IMR-90 (cell line): ENCODE results near the gene GNMT. TPM values are rescaled to one million over a fixed set of nuclear protein-coding genes. Genes with fewer than 3 reads are reported as not detected.

Source experiments
- ATAC-seq: fragments of 200-7000 bp; cut with Tn5 transposase; 2 replicates; pipeline ENCODE4 v1.9.1; 2020; ENCODE audit warnings: low read depth, mild to moderate bottlenecking, moderate library complexity
- BruUV-seq: library from RNA; stranded (reverse); fragments of 400-500 nt; replicated peaks from 2 replicates; lab custom pipeline; 2021; lab: Mats Ljungman, UMichigan
- CTCF ChIA-PET: fragments of 300-600 bp; formaldehyde crosslinking; extraction: SDS; loops from one replicate; lab custom pipeline; 2021; ENCODE audit warnings: antibody characterized with exemption; lab: Yijun Ruan, JAX
- POLR2A ChIA-PET: fragments of 300-600 bp; sonication (Branson Sonifier 250); formaldehyde crosslinking; loops from one replicate; lab custom pipeline; 2022; ENCODE audit warnings: antibody characterized with exemption; ENCODE audit not compliant: unreplicated experiment; lab: Charles Lee
- DNase-seq: peaks from one replicate; pipeline ENCODE4 v3.0.0; 2013
- H2AFZ ChIP-seq: replicated peaks from 2 replicates; pipeline ENCODE3; 2013; ENCODE audit warnings: low read length, mild to moderate bottlenecking; ENCODE audit not compliant: poor library complexity
- H2AK5ac ChIP-seq: 2 replicates; pipeline ENCODE4 v1.6.1; 2013; ENCODE audit warnings: low read depth, low read length, inconsistent platforms
- H2AK9ac ChIP-seq: replicated peaks from 2 replicates; pipeline ENCODE3; 2013; ENCODE audit warnings: mild to moderate bottlenecking, low read depth, low read length, moderate library complexity; ENCODE audit not compliant: poor library complexity
- H2BK120ac ChIP-seq: 2 replicates; pipeline ENCODE4 v1.6.1; 2013; ENCODE audit warnings: low read depth, low read length, inconsistent platforms
- H2BK15ac ChIP-seq: 3 replicates; pipeline ENCODE4 v1.6.1; 2013; ENCODE audit warnings: low read depth, low read length, inconsistent platforms
- H2BK20ac ChIP-seq: 2 replicates; pipeline ENCODE4 v1.6.1; 2013; ENCODE audit warnings: low read depth, mild to moderate bottlenecking, inconsistent platforms, low read length, moderate library complexity
- H2BK5ac ChIP-seq: 2 replicates; pipeline ENCODE4 v1.6.1; 2013; ENCODE audit warnings: mild to moderate bottlenecking, low read depth, low read length, inconsistent platforms; ENCODE audit not compliant: poor library complexity, severe bottlenecking
- H3K14ac ChIP-seq: replicated peaks from 2 replicates; pipeline ENCODE4 v1.6.1; 2013; ENCODE audit warnings: low read depth, low read length, inconsistent platforms
- H3K18ac ChIP-seq: 2 replicates; pipeline ENCODE4 v1.6.1; 2013; ENCODE audit warnings: low read depth, low read length, control low read depth
- H3K23ac ChIP-seq: 2 replicates; pipeline ENCODE4 v1.6.1; 2013; ENCODE audit warnings: low read depth, low read length, inconsistent platforms
- H3K27ac ChIP-seq: 2 replicates; pipeline ENCODE4 v1.5.1; 2013; ENCODE audit warnings: mild to moderate bottlenecking, control low read depth, low read length; ENCODE audit not compliant: insufficient read depth
- H3K27me3 ChIP-seq: 2 replicates; pipeline ENCODE4 v1.6.1; 2013; ENCODE audit warnings: low read length; ENCODE audit not compliant: control insufficient read depth, insufficient read depth
- H3K36me3 ChIP-seq: 2 replicates; pipeline ENCODE4 v1.6.1; 2013; ENCODE audit warnings: low read length, mixed read lengths; ENCODE audit not compliant: control insufficient read depth, insufficient read depth
- H3K4ac ChIP-seq: 2 replicates; pipeline ENCODE4 v1.6.1; 2013; ENCODE audit warnings: low read depth, low read length, inconsistent platforms
- H3K4me1 ChIP-seq: 2 replicates; pipeline ENCODE4 v1.6.1; 2013; ENCODE audit warnings: low read length, mixed read lengths; ENCODE audit not compliant: control insufficient read depth, insufficient read depth
- H3K4me2 ChIP-seq: 2 replicates; pipeline ENCODE4 v1.6.1; 2013; ENCODE audit warnings: low read depth, mild to moderate bottlenecking, control low read depth, low read length, moderate library complexity
- H3K4me3 ChIP-seq: 2 replicates; pipeline ENCODE4 v1.5.1; 2013; ENCODE audit warnings: low read depth, mild to moderate bottlenecking, control low read depth, low read length, moderate library complexity; ENCODE audit not compliant: insufficient read depth
- H3K56ac ChIP-seq: 2 replicates; pipeline ENCODE4 v1.6.1; 2013; ENCODE audit warnings: low read length, inconsistent platforms; ENCODE audit not compliant: insufficient read depth; ENCODE audit errors: extremely low read depth
- H3K79me1 ChIP-seq, 2 experiments: 2 replicates each; pipeline ENCODE4 v1.6.1; 2013; ENCODE audit warnings: low read length in 2 of 2, inconsistent platforms in 1 of 2, low read depth in 1 of 2
- H3K9ac ChIP-seq: 2 replicates; pipeline ENCODE4 v1.6.1; 2013; ENCODE audit warnings: low read depth, low read length, control low read depth
- H3K9me1 ChIP-seq: 2 replicates; pipeline ENCODE4 v1.6.1; 2013; ENCODE audit warnings: low read length, inconsistent platforms; ENCODE audit not compliant: insufficient read depth
- H3K9me3 ChIP-seq: 2 replicates; pipeline ENCODE4 v1.6.1; 2013; ENCODE audit warnings: low read length; ENCODE audit not compliant: control insufficient read depth, insufficient read depth
- H4K20me1 ChIP-seq: 2 replicates; pipeline ENCODE4 v1.6.1; 2013; ENCODE audit warnings: low read length, inconsistent platforms; ENCODE audit not compliant: insufficient read depth
- H4K5ac ChIP-seq: 2 replicates; pipeline ENCODE4 v1.6.1; 2013; ENCODE audit warnings: mild to moderate bottlenecking, low read depth, low read length, control low read depth
- H4K8ac ChIP-seq, 2 experiments: 2 replicates each; pipeline ENCODE4 v1.6.1; 2013; ENCODE audit warnings: low read depth in 2 of 2, low read length in 2 of 2, control low read depth in 1 of 2, inconsistent platforms in 1 of 2
- H4K91ac ChIP-seq: 2 replicates; pipeline ENCODE4 v1.6.1; 2013; ENCODE audit warnings: low read depth, low read length, inconsistent platforms; ENCODE audit not compliant: insufficient read depth
- POLR2A ChIP-seq: IDR thresholded peaks from 2 replicates; pipeline ENCODE4 v1.6.1; 2012; ENCODE audit warnings: mild to moderate bottlenecking, low read depth, low read length
- WGBS, 2 experiments: methylation state at CpG; one replicate each; pipeline versions ENCODE4 v1.1.5 to v1.1.7; 2013; ENCODE audit warnings: missing lambda C conversion rate in 2 of 2; ENCODE audit not compliant: insufficient read length in 1 of 2; ENCODE audit errors: extremely low coverage in 2 of 2; 5-methylcytosine and 5-hydroxymethylcytosine counted together
- dilution Hi-C: fragments of 300-500 bp; cut with HindIII; formaldehyde crosslinking; loops from one replicate; pipeline ENCODE4 v1.14.3; 2018; ENCODE audit warnings: low sequenced_read_pairs; ENCODE audit not compliant: unreplicated experiment
- in situ Hi-C: fragments of 300-500 bp; cut with MboI; formaldehyde crosslinking; loops from 3 replicates; pipeline ENCODE4 v1.14.3; 2019; ENCODE audit warnings: low sequenced_read_pairs, inconsistent platforms, mixed read lengths
- intact Hi-C: fragments of 100-400 bp; cut with micrococcal nuclease; formaldehyde crosslinking; loops from 2 replicates; pipeline ENCODE4 v1.10.0; 2022
- polyA plus RNA-seq, 3 experiments: library from polyadenylated mRNA; depleted of rRNA; stranded (reverse); fragments of >200 nt; gene quantifications; 2 replicates each; pipeline ENCODE4 v1.2.3, GENCODE V29; 2012; ENCODE audit warnings: low replicate concordance in 1 of 3
- total RNA-seq: library from RNA; depleted of rRNA; stranded (reverse); fragments of >200 nt; gene quantifications from 2 replicates; pipeline ENCODE4 v1.2.3, GENCODE V29; 2012
- TF ChIP-seq, protein P1 (sequence below): fragments of 150-350 bp; IDR thresholded peaks from 2 replicates; pipeline ENCODE4 v1.6.1; 2016; ENCODE audit warnings: low read depth, mild to moderate bottlenecking, low read length, moderate library complexity, borderline replicate concordance

GNMT gene
- total and polyA plus RNA-seq, 2 of the 4 experiments (the other 2 are of a cell fraction), result 0.36 TPM; not detected in 1

DNA sequence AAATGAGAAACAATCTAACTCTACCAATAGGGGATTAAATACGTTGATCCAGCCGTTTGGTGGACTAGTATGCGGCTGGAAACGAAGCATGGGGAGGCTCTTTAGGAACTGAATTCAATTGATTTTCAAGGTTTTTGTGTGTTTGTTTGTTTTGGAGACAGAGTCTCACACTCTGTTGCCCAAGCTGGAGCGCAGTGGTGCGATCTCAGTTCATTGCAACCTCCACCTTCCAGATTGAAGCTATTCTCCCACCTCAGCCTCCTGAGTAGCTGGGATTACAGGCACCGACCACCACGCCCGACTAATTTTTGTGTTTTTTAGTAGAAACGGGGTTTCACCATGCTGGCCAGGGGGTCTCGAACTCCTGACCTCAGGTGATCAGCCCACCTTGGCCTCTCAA lies 24.2 kb upstream of the GNMT start:
- ATAC-seq (no peak), DNase-seq (no peak)
- intact Hi-C loops, result no loop called here
- Histone ChIP-seq H3K23ac (no peak overlapping the region), H2BK5ac (no peak overlapping the region), H3K4me1 (peaks cover 2% of the 10 kb centered on the region; the same call in 1 of the 2 replicates), H3K9ac (no peak overlapping the region), H3K56ac (no peak overlapping the region), H3K4ac (no peak overlapping the region), H2BK120ac (no peak overlapping the region), H4K91ac (no peak overlapping the region), H2AK9ac (no peak overlapping the region), H2BK20ac (no peak overlapping the region), H3K4me3 (no peak overlapping the region), H3K9me1 (peaks cover 4% of the 10 kb centered on the region; the same call in 1 of the 2 replicates), H3K4me2 (no peak overlapping the region), H3K18ac (no peak overlapping the region), H3K27me3 (no peaks in the 10 kb centered on the region), H2AFZ (no peak overlapping the region), H3K27ac (no peak overlapping the region), H3K9me3 (no peaks in the 10 kb centered on the region), H3K14ac (no peak overlapping the region), H4K20me1 (no peaks in the 10 kb centered on the region; the same call in 1 of the 2 replicates), H3K79me1 (peaks cover 35 to 53% of the 10 kb centered on the region in 2 experiments), H4K8ac (no peak overlapping the region), H4K5ac (no peak overlapping the region), H2BK15ac (no peak overlapping the region), H2AK5ac (no peak overlapping the region), H3K36me3 (peaks cover 34% of the 10 kb centered on the region)
- in situ Hi-C loops, result no loop called here
- BruUV-seq, result no TSS peak
- ChIA-PET CTCF (no interaction called here), POLR2A (no interaction called here)
- dilution Hi-C loops, result no loop called here
- WGBS, 2 experiments, result no CpG with 5 or more reads among the region's 11 CpGs
- TF ChIP-seq POLR2A, result no peak
- TF ChIP-seq, protein P1, sequence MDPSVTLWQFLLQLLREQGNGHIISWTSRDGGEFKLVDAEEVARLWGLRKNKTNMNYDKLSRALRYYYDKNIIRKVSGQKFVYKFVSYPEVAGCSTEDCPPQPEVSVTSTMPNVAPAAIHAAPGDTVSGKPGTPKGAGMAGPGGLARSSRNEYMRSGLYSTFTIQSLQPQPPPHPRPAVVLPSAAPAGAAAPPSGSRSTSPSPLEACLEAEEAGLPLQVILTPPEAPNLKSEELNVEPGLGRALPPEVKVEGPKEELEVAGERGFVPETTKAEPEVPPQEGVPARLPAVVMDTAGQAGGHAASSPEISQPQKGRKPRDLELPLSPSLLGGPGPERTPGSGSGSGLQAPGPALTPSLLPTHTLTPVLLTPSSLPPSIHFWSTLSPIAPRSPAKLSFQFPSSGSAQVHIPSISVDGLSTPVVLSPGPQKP, result no peak
